Sigmoid colon (tissue), 7 donors: ENCODE data around the gene ZNF682. TPM values are rescaled to one million over a fixed set of nuclear protein-coding genes. Genes with fewer than 3 reads are reported as not detected.

Experiments used
- DNase-seq: peaks from one replicate; pipeline ENCODE4 v3.0.0-alpha.2; 2019
- H3K27ac ChIP-seq, 4 donors: fragments of 200-600 bp; sonication (generic); one replicate each; pipeline ENCODE4 v1.5.1; 2016 to 2019; ENCODE audit warnings: mild to moderate bottlenecking in 1 of 4
- H3K27me3 ChIP-seq, 3 donors: fragments of 200-600 bp; sonication (generic); one replicate each; pipeline ENCODE4 v1.5.1; 2019; ENCODE audit warnings: mild to moderate bottlenecking in 1 of 3
- H3K36me3 ChIP-seq, 4 donors: fragments of 200-600 bp; sonication (generic); one replicate each; pipeline ENCODE4 v1.5.1; 2016 to 2019
- H3K4me1 ChIP-seq, 4 donors: fragments of 200-600 bp; sonication (generic); one replicate each; pipeline ENCODE4 v1.5.1; 2017 to 2019
- H3K4me3 ChIP-seq, 4 donors: fragments of 200-600 bp; sonication (generic); one replicate each; pipeline ENCODE4 v1.5.1; 2017 to 2019; ENCODE audit warnings: mild to moderate bottlenecking in 2 of 4, moderate library complexity in 1 of 4
- H3K9me3 ChIP-seq, 4 donors: fragments of 200-600 bp in 3 of 4; sonication (generic) in 3 of 4; one replicate each; pipeline versions ENCODE4 v1.5.1 to v1.6.1; 2013 to 2019
- EP300 ChIP-seq, 4 donors: sonication (generic); formaldehyde crosslinking; IDR thresholded peaks; one replicate each; pipeline ENCODE4 v1.6.1; 2017; ENCODE audit warnings: antibody characterized with exemption in 4 of 4
- POLR2A ChIP-seq, 2 donors: fragments of 450-650 bp; IDR thresholded peaks; one replicate each; pipeline ENCODE4 v1.6.1; 2016; ENCODE audit warnings: antibody characterized with exemption in 2 of 2, mild to moderate bottlenecking in 2 of 2, moderate library complexity in 2 of 2
- POLR2AphosphoS5 ChIP-seq, 4 donors: sonication (generic); formaldehyde crosslinking; IDR thresholded peaks; one replicate each; pipeline ENCODE4 v1.6.1; 2017; ENCODE audit warnings: antibody characterized with exemption in 4 of 4
- whole genome bisulfite sequencing, 2 donors: extraction: QIAGEN DNeasy Blood & Tissue Kit; methylation state at CpG; one replicate each; pipeline ENCODE4 v1.1.7; 2013; 5-methylcytosine and 5-hydroxymethylcytosine counted together
- intact Hi-C: fragments of 100-400 bp; cut with DNase I; formaldehyde crosslinking; loops from one replicate; pipeline ENCODE4 v1.15.1; 2023
- polyA plus RNA-seq, 3 donors: library from polyadenylated mRNA; stranded (reverse); fragments of 200-250 nt; gene quantifications; one replicate each; pipeline ENCODE4 v1.2.3, GENCODE V29; 2013
- small RNA-seq, 3 donors: library from RNA; depleted of rRNA; stranded (forward); fragments of <200 nt; gene quantifications; one replicate each; pipeline ENCODE3, GENCODE V24; 2016
- total RNA-seq, 4 donors: library from RNA; depleted of rRNA; stranded (reverse); fragments of >200 nt; gene quantifications; one replicate each; pipeline ENCODE4 v1.1.0, GENCODE V29; 2016
- TF ChIP-seq, protein P1 (sequence below), 4 experiments: fragments of 450-650 bp in 3 of 4; fragments of 200-600 bp in 1 of 4; IDR thresholded peaks; one replicate each; pipeline ENCODE4 v1.5.1; 2016 to 2019; ENCODE audit warnings: antibody characterized with exemption in 4 of 4, mild to moderate bottlenecking in 3 of 4, moderate library complexity in 2 of 4
- donor health status: healthy with polysubstance abuse.
- donor health status: Bipolar disorder and iron deficiency.
- donor health status: healthy.

ZNF682 gene
- total and polyA plus RNA-seq, 7 donors = 0.69 to 3.0 (median 1.8) TPM

DNA sequence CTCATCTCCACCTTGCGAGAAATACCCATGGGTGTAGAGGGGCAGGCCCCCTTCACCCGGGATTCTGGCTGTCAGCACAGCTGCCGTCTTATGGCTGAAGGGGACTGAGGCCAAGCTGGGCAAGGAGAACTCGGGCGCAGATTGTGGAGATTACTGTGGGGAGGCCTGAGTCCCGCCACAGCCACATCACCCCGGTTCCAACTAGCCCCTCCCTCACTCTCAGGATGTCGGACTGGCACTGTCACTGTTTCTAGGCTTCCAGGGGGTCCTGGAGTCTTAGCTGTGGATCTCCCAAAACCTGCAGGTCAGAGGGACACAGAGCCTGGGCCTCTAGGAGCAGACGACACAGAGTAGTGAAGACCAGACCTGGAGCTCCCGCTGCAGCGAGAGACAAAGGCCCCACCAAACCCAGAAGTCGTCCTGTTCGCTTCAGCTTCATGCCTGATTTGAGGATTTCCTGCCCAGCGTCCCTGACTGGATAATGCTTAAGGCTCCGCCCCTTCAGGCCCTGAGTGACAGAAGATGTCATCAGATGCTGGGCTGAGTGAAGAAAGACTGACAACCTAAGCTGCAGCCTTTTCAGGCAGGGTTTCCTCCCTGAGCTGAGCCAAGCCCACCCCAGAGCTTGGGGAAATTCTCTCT lies 82.8 kb downstream of the ZNF682 start:
- H3K9me3 ChIP-seq = no peaks in the 10 kb centered on the region
- H3K4me1 ChIP-seq = peaks cover 0 to 3% (median 0%) of the 10 kb centered on the region in 4 donors
- intact Hi-C loops = no loop called here
- WGBS, 2 donors = 61 to 65% methylated on average over 15 of the region's 15 CpGs
- no peaks in the 10 kb centered on the region for H3K36me3 ChIP-seq
- no peak for DNase-seq
- H3K27me3 ChIP-seq = no peaks in the 10 kb centered on the region
- no peak overlapping the region for H3K4me3 ChIP-seq
- H3K27ac ChIP-seq = no peak overlapping the region
- TF ChIP-seq POLR2A (IDR thresholded peaks at IDR 0.05) (no peak), EP300 (IDR thresholded peaks at IDR 0.05) (no peak), POLR2AphosphoS5 (IDR thresholded peaks at IDR 0.05) (no peak)
- TF ChIP-seq, protein P1, sequence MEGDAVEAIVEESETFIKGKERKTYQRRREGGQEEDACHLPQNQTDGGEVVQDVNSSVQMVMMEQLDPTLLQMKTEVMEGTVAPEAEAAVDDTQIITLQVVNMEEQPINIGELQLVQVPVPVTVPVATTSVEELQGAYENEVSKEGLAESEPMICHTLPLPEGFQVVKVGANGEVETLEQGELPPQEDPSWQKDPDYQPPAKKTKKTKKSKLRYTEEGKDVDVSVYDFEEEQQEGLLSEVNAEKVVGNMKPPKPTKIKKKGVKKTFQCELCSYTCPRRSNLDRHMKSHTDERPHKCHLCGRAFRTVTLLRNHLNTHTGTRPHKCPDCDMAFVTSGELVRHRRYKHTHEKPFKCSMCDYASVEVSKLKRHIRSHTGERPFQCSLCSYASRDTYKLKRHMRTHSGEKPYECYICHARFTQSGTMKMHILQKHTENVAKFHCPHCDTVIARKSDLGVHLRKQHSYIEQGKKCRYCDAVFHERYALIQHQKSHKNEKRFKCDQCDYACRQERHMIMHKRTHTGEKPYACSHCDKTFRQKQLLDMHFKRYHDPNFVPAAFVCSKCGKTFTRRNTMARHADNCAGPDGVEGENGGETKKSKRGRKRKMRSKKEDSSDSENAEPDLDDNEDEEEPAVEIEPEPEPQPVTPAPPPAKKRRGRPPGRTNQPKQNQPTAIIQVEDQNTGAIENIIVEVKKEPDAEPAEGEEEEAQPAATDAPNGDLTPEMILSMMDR (IDR thresholded peaks at IDR 0.05) = no peak

- no peak for TF ChIP-seq EP300 (IDR thresholded peaks at IDR 0.05)
- TF ChIP-seq, protein P1 (IDR thresholded peaks at IDR 0.05) = no peak
- no peak for TF ChIP-seq POLR2AphosphoS5 (IDR thresholded peaks at IDR 0.05)
- no peak for TF ChIP-seq POLR2A (IDR thresholded peaks at IDR 0.05)
- Histone ChIP-seq H3K4me3 (no peak overlapping the region), H3K4me1 (peaks cover 0 to 3% (median 0%) of the 10 kb centered on the region in 4 donors), H3K27me3 (no peaks in the 10 kb centered on the region), H3K27ac (no peak overlapping the region), H3K36me3 (no peaks in the 10 kb centered on the region), H3K9me3 (no peaks in the 10 kb centered on the region)
- DNase-seq = no peak
- intact Hi-C loops = no loop called here
- WGBS, 2 donors = 90 to 93% methylated on average over 9 of the region's 9 CpGs
These were observed 84.1 kb downstream of the ZNF682 start for GRCh38 chr19:19955208-19955607.

Small RNAs within 50 kb of the gene (small RNA-seq; reads per million reads assigned to genes)
- 0 reads per million in 3 donors for gene AC006539.3

Other genes starting within 250 kb of the ZNF682 start
- gene ZNF506, start 217.8 kb downstream of the ZNF682 start, total RNA-seq = 10 to 100 TPM; 21.9 to 45.7 (median 28.3) TPM
- gene ZNF506, start 217.8 kb downstream of the ZNF682 start, polyA plus RNA-seq = 10 to 100 TPM in 1 of 3 donors, 1 to 10 TPM in 2; 2.4 to 11.0 (median 5.1) TPM
- 10 to 100 TPM in 1 of 4 donors, 1 to 10 TPM in 3; 2.4 to 11.6 (median 7.3) TPM for gene ZNF253, start 173.6 kb downstream of the ZNF682 start, total RNA-seq
- gene ZNF253, start 173.6 kb downstream of the ZNF682 start, polyA plus RNA-seq = 1 to 10 TPM; 2.4 to 5.5 (median 2.5) TPM
- 10 to 100 TPM in 1 of 4 donors, 1 to 10 TPM in 3; 5.1 to 14.4 (median 6.7) TPM for gene ZNF93, start 138.6 kb downstream of the ZNF682 start, total RNA-seq
- 1 to 10 TPM; 1.2 to 3.9 (median 1.8) TPM for gene ZNF93, start 138.6 kb downstream of the ZNF682 start, polyA plus RNA-seq
- 1 to 10 TPM; 2.8 to 4.6 (median 3.6) TPM for gene ZNF90, start 38.5 kb upstream of the ZNF682 start, total RNA-seq
- gene ZNF90, start 38.5 kb upstream of the ZNF682 start, polyA plus RNA-seq = 1 to 10 TPM in 2 of 3 donors, not detected in 1; 1.5 to 1.8 TPM
- gene ZNF486, start 127.7 kb upstream of the ZNF682 start, total RNA-seq = 1 to 10 TPM; 2.9 to 4.2 (median 3.8) TPM
- gene ZNF486, start 127.7 kb upstream of the ZNF682 start, polyA plus RNA-seq = 1 to 10 TPM in 2 of 3 donors, under 1 TPM in 1; 0.92 to 3.5 (median 1.8) TPM